Measurements from ENCODE around the gene OPHN1. TPM values are rescaled to one million over a fixed set of nuclear protein-coding genes. Genes with fewer than 3 reads are reported as not detected.

OPHN1 gene
- total and polyA plus RNA-seq, 2 experiments from 2014 or later, result 2.2 to 3.8 TPM

GRCh38 chrX:68332201-68332731, 101.0 kb downstream of the OPHN1 start:
- H3K4me2 ChIP-seq, result peak overlapping the region; percentile 69; the same call in 1 of the 2 replicates
- H3K36me3 ChIP-seq (ENCODE audit: insufficient read depth), result no peaks in the 10 kb centered on the region
- TF ChIP-seq ZNF331 (CRISPR knock-in tag; IDR thresholded peaks at IDR 0.05; ENCODE audit: low read depth) (no peak), NANOG (IDR thresholded peaks at IDR 0.05; ENCODE audit: borderline replicate concordance) (no peak), REST (IDR thresholded peaks at IDR 0.05; ENCODE audit: unreplicated experiment) (no peak), POLR2AphosphoS5 (IDR thresholded peaks at IDR 0.05; ENCODE audit: low read depth) (no peak), ZNF114 (CRISPR knock-in tag; IDR thresholded peaks at IDR 0.05) (no peak), EZH2 (IDR thresholded peaks at IDR 0.05; ENCODE audit: low read depth, unreplicated experiment) (no peak), EZH2phosphoT487 (IDR thresholded peaks at IDR 0.05; ENCODE audit: unreplicated experiment) (no peak), CTCF (conservative IDR thresholded peaks at IDR 0.05; ENCODE audit: low read depth in 2 of 2) (no peak), STAT1 (IDR thresholded peaks at IDR 0.05; ENCODE audit: unreplicated experiment) (no peak), ZNF462 (CRISPR knock-in tag; IDR thresholded peaks at IDR 0.05) (no peak), CREB1 (CRISPR knock-in tag; IDR thresholded peaks at IDR 0.05; ENCODE audit: low read depth) (no peak), ETS1 (IDR thresholded peaks at IDR 0.05) (no peak), JUNB (IDR thresholded peaks at IDR 0.05; ENCODE audit: unreplicated experiment) (no peak)
- no peaks in the 10 kb centered on the region for H3F3A ChIP-seq (replicated peaks; ENCODE audit: low read depth)
- DNase-seq (ENCODE audit: low spot score) (peak; percentile 49), ATAC-seq (peak; percentile 78)
- Mint-ChIP-seq H3K4me3 (peak overlapping the region; percentile 14; the same call in 1 of the 3 replicates), H3K4me1 (peaks cover 7% of the 10 kb centered on the region; the same call in 2 of the 3 replicates), H3K9me3 (peaks cover 2% of the 10 kb centered on the region; the same call in 1 of the 3 replicates), H3K27ac (peak overlapping the region; percentile 70; the same call in 1 of the 2 replicates), H3K27me3 (ENCODE audit: insufficient read depth, low read depth, poor library complexity) (no peaks in the 10 kb centered on the region), H3K36me3 (ENCODE audit: low read depth) (no peaks in the 10 kb centered on the region)
- no peaks in the 10 kb centered on the region for H3K79me2 ChIP-seq (replicated peaks; ENCODE audit: insufficient read depth)
- no peak overlapping the region for H2AFZ ChIP-seq
- peaks cover 8% of the 10 kb centered on the region for H3K4me1 ChIP-seq (ENCODE audit: insufficient read depth)
- 0 out of 2 replicates have a peak overlapping the region, but pooled peaks have one; percentile 28 for H3K4me3 ChIP-seq
- H4K20me1 ChIP-seq (replicated peaks; ENCODE audit: insufficient read depth), result no peaks in the 10 kb centered on the region
- no peaks in the 10 kb centered on the region for H3K9me2 ChIP-seq (ENCODE audit: insufficient read depth)
- peak overlapping the region; percentile 60; the same call in 1 of the 2 replicates for H3K27ac ChIP-seq (ENCODE audit: low read depth)
- H3K27me3 ChIP-seq (ENCODE audit: insufficient read depth), result no peaks in the 10 kb centered on the region
